CD4-positive, alpha-beta T cell (primary cell): ENCODE data around the gene KCNJ11. TPM values are rescaled to one million over a fixed set of nuclear protein-coding genes. Genes with fewer than 3 reads are reported as not detected.

Experiments
- ATAC-seq: fragments of 200-7000 bp; cut with Tn5 transposase; one replicate; pipeline ENCODE4 v1.10.0; 2022; ENCODE audit warnings: mild to moderate bottlenecking; ENCODE audit not compliant: poor library complexity
- CTCF ChIA-PET: fragments of 350-600 bp; sonication (Branson Sonifier 250); formaldehyde crosslinking; loops from one replicate; lab custom pipeline; 2021; ENCODE audit warnings: antibody characterized with exemption, inconsistent platforms; lab: Charles Lee
- POLR2A ChIA-PET: fragments of 350-600 bp; sonication (Branson Sonifier 250); formaldehyde crosslinking; loops from one replicate; lab custom pipeline; 2021; ENCODE audit warnings: antibody characterized with exemption, inconsistent platforms; lab: Charles Lee
- DNase-seq, 14 experiments: peaks; one replicate each; pipeline ENCODE4 v3.0.0-alpha.2; 2013 to 2020; ENCODE audit warnings: mixed read lengths in 2 of 14
- H3K27ac ChIP-seq, 2 donors: one replicate each; pipeline versions ENCODE4 v1.5.1 to v1.7.0; 2013; ENCODE audit warnings: low read length in 2 of 2, low read depth in 1 of 2, mild to moderate bottlenecking in 1 of 2
- H3K27me3 ChIP-seq, 2 experiments: 1 replicate in 1 of 2; 2 replicates in 1 of 2; pipeline versions ENCODE4 v1.6.1 to v1.7.0; 2013; ENCODE audit warnings: low read length in 2 of 2, control low read depth in 1 of 2, mild to moderate bottlenecking in 1 of 2, moderate library complexity in 1 of 2; ENCODE audit not compliant: insufficient read depth in 2 of 2, control insufficient read depth in 1 of 2
- H3K36me3 ChIP-seq: one replicate; pipeline ENCODE4 v1.6.1; 2013; ENCODE audit warnings: low read length, control low read depth; ENCODE audit not compliant: insufficient read depth
- H3K4me1 ChIP-seq: one replicate; pipeline ENCODE4 v1.6.1; 2013; ENCODE audit warnings: low read length, control low read depth; ENCODE audit not compliant: insufficient read depth
- H3K4me3 ChIP-seq: one replicate; pipeline ENCODE4 v1.5.1; 2013; ENCODE audit warnings: mild to moderate bottlenecking, low read length, moderate library complexity
- H3K9me3 ChIP-seq, 2 experiments: 1 replicate in 1 of 2; 2 replicates in 1 of 2; pipeline versions ENCODE4 v1.6.1 to v1.7.0; 2013; ENCODE audit warnings: low read length in 2 of 2, mild to moderate bottlenecking in 2 of 2, control low read depth in 1 of 2, moderate library complexity in 1 of 2; ENCODE audit not compliant: control insufficient read depth in 1 of 2, insufficient read depth in 1 of 2
- H3K27ac Mint-ChIP-seq: one replicate; pipeline ENCODE4 v1.8.0; 2020; ENCODE audit warnings: mixed read lengths
- H3K27me3 Mint-ChIP-seq: one replicate; pipeline ENCODE4 v1.8.0; 2021; ENCODE audit warnings: mixed read lengths
- H3K36me3 Mint-ChIP-seq: one replicate; pipeline ENCODE4 v1.8.0; 2021; ENCODE audit warnings: low read depth, mixed read lengths
- H3K4me1 Mint-ChIP-seq: one replicate; pipeline ENCODE4 v1.8.0; 2021; ENCODE audit warnings: low read depth, mixed read lengths
- H3K4me3 Mint-ChIP-seq: one replicate; pipeline ENCODE4 v1.8.0; 2020; ENCODE audit warnings: mild to moderate bottlenecking, mixed read lengths
- H3K9me3 Mint-ChIP-seq: one replicate; pipeline ENCODE4 v1.8.0; 2020; ENCODE audit warnings: mixed read lengths
- CTCF ChIP-seq: fragments of 200-600 bp; IDR thresholded peaks from one replicate; pipeline ENCODE4 v1.8.0; 2022; ENCODE audit warnings: antibody characterized with exemption, mild to moderate bottlenecking
- intact Hi-C, 2 experiments: fragments of 100-400 bp; cut with DNase I in 1 of 2; cut with micrococcal nuclease in 1 of 2; formaldehyde crosslinking; loops; one replicate each; pipeline versions ENCODE4 v1.15.1 to v1.9.0; 2023 to 2025; cut with DNase I, micrococcal nuclease
- total RNA-seq, 174 experiments: library from RNA in 2 of 174; stranded (reverse) in 2 of 174; gene quantifications; one replicate each; pipeline ENCODE4 v1.2.3 and lab custom pipeline; 2021 to 2026

The KCNJ11 gene
- total RNA-seq, 2 experiments from 2014 or later, result 0.08 TPM; not detected in 1

GRCh38 chr11:17401841-17402240, 13.4 kb upstream of the KCNJ11 start:
- intact Hi-C loops, result no loop called here

GRCh38 chr11:17401316-17401715, 12.9 kb upstream of the KCNJ11 start:
- H3K36me3 ChIP-seq, result no peaks in the 10 kb centered on the region
- Mint-ChIP-seq H3K9me3 (no peaks in the 10 kb centered on the region), H3K36me3 (no peaks in the 10 kb centered on the region), H3K4me1 (no peaks in the 10 kb centered on the region), H3K27me3 (no peaks in the 10 kb centered on the region), H3K4me3 (no peak overlapping the region), H3K27ac (no peak overlapping the region)
- no peak overlapping the region for H3K4me3 ChIP-seq
- H3K9me3 ChIP-seq, result no peaks in the 10 kb centered on the region
- ChIA-PET CTCF (no interaction called here), POLR2A (no interaction called here)
- no peaks in the 10 kb centered on the region for H3K27me3 ChIP-seq
- H3K4me1 ChIP-seq, result no peaks in the 10 kb centered on the region
- no peak for TF ChIP-seq CTCF
- DNase-seq, result no peak
- H3K27ac ChIP-seq, result no peak overlapping the region
- no peak for ATAC-seq
- intact Hi-C loops, result no loop called here

More at GRCh38 chr11:17401841-17402240, 13.4 kb upstream of the KCNJ11 start:
- ChIA-PET POLR2A (no interaction called here), CTCF (no interaction called here)
- Histone ChIP-seq H3K27ac (no peak overlapping the region), H3K36me3 (no peaks in the 10 kb centered on the region), H3K4me3 (no peak overlapping the region), H3K4me1 (no peaks in the 10 kb centered on the region), H3K9me3 (no peaks in the 10 kb centered on the region), H3K27me3 (no peaks in the 10 kb centered on the region)
- ATAC-seq (no peak), DNase-seq (no peak)
- H3K9me3 Mint-ChIP-seq, result no peaks in the 10 kb centered on the region
- H3K4me3 Mint-ChIP-seq, result no peak overlapping the region
- H3K4me1 Mint-ChIP-seq, result no peaks in the 10 kb centered on the region
- H3K36me3 Mint-ChIP-seq, result no peaks in the 10 kb centered on the region
- H3K27ac Mint-ChIP-seq, result no peak overlapping the region
- no peak for TF ChIP-seq CTCF
- no peaks in the 10 kb centered on the region for H3K27me3 Mint-ChIP-seq

- Histone ChIP-seq H3K4me1 (no peaks in the 10 kb centered on the region), H3K4me3 (no peak overlapping the region), H3K9me3 (no peaks in the 10 kb centered on the region), H3K27ac (no peak overlapping the region), H3K36me3 (no peaks in the 10 kb centered on the region), H3K27me3 (no peaks in the 10 kb centered on the region)
- H3K9me3 Mint-ChIP-seq, result no peaks in the 10 kb centered on the region
- intact Hi-C loops, result no loop called here
- H3K36me3 Mint-ChIP-seq, result no peaks in the 10 kb centered on the region
- no peaks in the 10 kb centered on the region for H3K4me1 Mint-ChIP-seq
- ATAC-seq (no peak), DNase-seq (no peak)
- POLR2A ChIA-PET, result no interaction called here
- H3K27me3 Mint-ChIP-seq, result no peaks in the 10 kb centered on the region
- no peak for TF ChIP-seq CTCF
- CTCF ChIA-PET, result no interaction called here
- H3K4me3 Mint-ChIP-seq, result no peak overlapping the region
- H3K27ac Mint-ChIP-seq, result no peak overlapping the region
These were observed 11.8 kb upstream of the KCNJ11 start for GRCh38 chr11:17400048-17400775.
